ENCODE results near the gene DHDH. TPM values are rescaled to one million over a fixed set of nuclear protein-coding genes. Genes with fewer than 3 reads are reported as not detected.

The DHDH gene
- total and polyA plus RNA-seq, 2 of the 13 experiments (the other 11 are each of a cell fraction or from before 2014, with no cell fraction given), result 0.13 to 0.91 TPM

DNA sequence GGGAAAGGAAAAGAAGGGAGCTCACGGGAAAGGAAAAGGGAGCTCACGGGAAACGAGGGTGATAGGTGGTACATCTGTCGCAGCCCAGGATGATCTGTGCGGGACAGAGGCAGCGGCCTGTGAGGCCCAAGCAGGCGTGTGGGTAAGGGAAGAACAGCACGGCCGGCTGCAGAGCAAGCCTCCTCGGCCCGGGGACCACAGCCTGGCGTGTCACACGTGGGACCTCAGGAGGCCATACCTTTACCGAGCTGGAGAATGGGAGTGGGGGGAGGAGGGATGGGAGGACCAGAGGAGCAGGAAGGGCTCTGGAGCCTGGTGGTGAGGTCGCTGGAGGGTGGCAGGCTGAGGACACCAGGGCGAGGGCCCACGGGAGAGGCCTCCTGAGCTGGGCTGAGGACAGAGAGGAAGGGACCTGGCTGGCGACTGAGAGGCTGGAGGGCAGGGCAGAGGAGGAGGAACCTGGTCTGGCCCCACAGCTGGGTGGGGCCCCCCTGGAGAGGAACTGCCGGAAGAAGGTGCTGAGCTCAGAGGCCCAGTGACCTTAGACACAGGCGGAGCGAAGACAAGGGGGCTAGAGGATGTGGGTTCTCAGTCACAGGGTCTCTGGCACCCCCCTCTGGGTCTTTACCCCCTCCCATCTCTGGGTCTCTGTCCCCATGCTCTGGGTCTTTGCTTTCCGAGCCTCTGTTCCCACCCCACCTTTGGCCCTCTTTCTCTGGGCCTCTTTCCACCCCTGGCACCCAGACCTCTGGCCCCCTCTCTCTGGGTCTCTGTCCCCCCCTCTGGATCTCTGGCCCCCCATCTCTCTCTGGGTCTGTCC lies 28.7 kb downstream of the DHDH start (continued):
- peak; percentile 20; the same call in 1 of the 2 replicates for TF ChIP-seq MAF1 (CRISPR knock-in tag; IDR thresholded peaks at IDR 0.05; ENCODE audit: borderline replicate concordance)
- peak; percentile 69 for TF ChIP-seq REPIN1 (CRISPR knock-in tag; IDR thresholded peaks at IDR 0.05; ENCODE audit: borderline replicate concordance, low read depth)
- peak; percentile 81; the same call in 1 of the 2 replicates for TF ChIP-seq ARNT2 (CRISPR knock-in tag; IDR thresholded peaks at IDR 0.05; ENCODE audit: low read depth)
- TF ChIP-seq, protein P1, sequence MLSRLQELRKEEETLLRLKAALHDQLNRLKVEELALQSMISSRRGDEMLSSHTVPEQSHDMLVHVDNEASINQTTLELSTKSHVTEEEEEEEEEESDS (CRISPR knock-in tag; IDR thresholded peaks at IDR 0.05; ENCODE audit: borderline replicate concordance), result no peak
- TF ChIP-seq NRL (CRISPR knock-in tag; IDR thresholded peaks at IDR 0.05; ENCODE audit: borderline replicate concordance), result peak; percentile 87
- TF ChIP-seq ZMYM3 (CRISPR knock-in tag; IDR thresholded peaks at IDR 0.05), result peak; percentile 78
- TF ChIP-seq DNMT3B (CRISPR knock-in tag; conservative IDR thresholded peaks at IDR 0.05), result peak; percentile 77
- peak; percentile 61; the same call in 1 of the 2 replicates for TF ChIP-seq MIER3 (CRISPR knock-in tag; IDR thresholded peaks at IDR 0.05; ENCODE audit: borderline replicate concordance)
- TF ChIP-seq ZNF382 (CRISPR knock-in tag; IDR thresholded peaks at IDR 0.05; ENCODE audit: borderline replicate concordance), result no peak
- peak; percentile 59 for TF ChIP-seq KDM3A (CRISPR knock-in tag; IDR thresholded peaks at IDR 0.05; ENCODE audit: low read depth)
- TF ChIP-seq HOXD1 (CRISPR knock-in tag; IDR thresholded peaks at IDR 0.05), result peak; percentile 41; the same call in 1 of the 2 replicates
- TF ChIP-seq ZSCAN30 (CRISPR knock-in tag; IDR thresholded peaks at IDR 0.05), result peak; percentile 93
- TF ChIP-seq FOXO1 (CRISPR knock-in tag; IDR thresholded peaks at IDR 0.05), result peak; percentile 12; the same call in 1 of the 2 replicates
- TF ChIP-seq, protein P2, sequence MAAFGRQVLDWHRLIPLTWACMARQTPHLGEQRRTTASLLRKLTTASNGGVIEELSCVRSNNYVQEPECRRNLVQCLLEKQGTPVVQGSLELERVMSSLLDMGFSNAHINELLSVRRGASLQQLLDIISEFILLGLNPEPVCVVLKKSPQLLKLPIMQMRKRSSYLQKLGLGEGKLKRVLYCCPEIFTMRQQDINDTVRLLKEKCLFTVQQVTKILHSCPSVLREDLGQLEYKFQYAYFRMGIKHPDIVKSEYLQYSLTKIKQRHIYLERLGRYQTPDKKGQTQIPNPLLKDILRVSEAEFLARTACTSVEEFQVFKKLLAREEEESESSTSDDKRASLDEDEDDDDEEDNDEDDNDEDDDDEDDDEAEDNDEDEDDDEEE (CRISPR knock-in tag; IDR thresholded peaks at IDR 0.05), result no peak; the same call in 1 of the 2 replicates
- TF ChIP-seq KLF13 (CRISPR knock-in tag; IDR thresholded peaks at IDR 0.05), result no peak; the same call in 1 of the 2 replicates
- no peak; the same call in 1 of the 2 replicates for TF ChIP-seq ZNF616 (CRISPR knock-in tag; IDR thresholded peaks at IDR 0.05; ENCODE audit: low read depth)
- no peak for TF ChIP-seq ATAD3A (CRISPR knock-in tag; IDR thresholded peaks at IDR 0.05)
- TF ChIP-seq SMAD1 (CRISPR knock-in tag; IDR thresholded peaks at IDR 0.05; ENCODE audit: borderline replicate concordance, low read depth), result no peak
- TF ChIP-seq ZMYM4 (CRISPR knock-in tag; IDR thresholded peaks at IDR 0.05), result peak; percentile 66; the same call in 1 of the 2 replicates
- TF ChIP-seq EEA1 (CRISPR knock-in tag; IDR thresholded peaks at IDR 0.05; ENCODE audit: borderline replicate concordance), result peak; percentile 67; the same call in 1 of the 2 replicates
- TF ChIP-seq ZSCAN22 (CRISPR knock-in tag; IDR thresholded peaks at IDR 0.05), result no peak
- peak; percentile 50; the same call in 1 of the 2 replicates for TF ChIP-seq NR2F2 (IDR thresholded peaks at IDR 0.05; ENCODE audit: borderline replicate concordance, low read depth)
- peak; percentile 42; the same call in 1 of the 2 replicates for TF ChIP-seq ZNF143 (CRISPR knock-in tag; IDR thresholded peaks at IDR 0.05)
- TF ChIP-seq TCF7L2 (IDR thresholded peaks at IDR 0.05; ENCODE audit: low read depth, low read length), result no peak
- no peak for TF ChIP-seq TBL1XR1 (IDR thresholded peaks at IDR 0.05; ENCODE audit: borderline replicate concordance, low read length, partially characterized antibody)
- TF ChIP-seq FOXP1 (IDR thresholded peaks at IDR 0.05), result no peak
- no peak for TF ChIP-seq FOXP1 (CRISPR knock-in tag; IDR thresholded peaks at IDR 0.05)
- TF ChIP-seq, protein P3, sequence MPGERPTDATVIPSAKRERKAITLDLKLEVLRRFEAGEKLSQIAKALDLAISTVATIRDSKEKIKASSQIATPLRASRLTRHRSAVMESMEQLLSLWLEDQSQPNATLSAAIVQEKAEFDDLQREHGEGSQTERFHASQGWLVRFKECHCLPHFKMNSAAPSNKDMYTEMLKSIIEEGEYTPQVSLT (CRISPR knock-in tag; IDR thresholded peaks at IDR 0.05; ENCODE audit: borderline replicate concordance, low read depth), result no peak
- TF ChIP-seq ZNF101 (CRISPR knock-in tag; IDR thresholded peaks at IDR 0.05; ENCODE audit: borderline replicate concordance, low read depth), result no peak; the same call in 1 of the 2 replicates
